Measurements from ENCODE around the gene GPHN.

GPHN gene

DNA sequence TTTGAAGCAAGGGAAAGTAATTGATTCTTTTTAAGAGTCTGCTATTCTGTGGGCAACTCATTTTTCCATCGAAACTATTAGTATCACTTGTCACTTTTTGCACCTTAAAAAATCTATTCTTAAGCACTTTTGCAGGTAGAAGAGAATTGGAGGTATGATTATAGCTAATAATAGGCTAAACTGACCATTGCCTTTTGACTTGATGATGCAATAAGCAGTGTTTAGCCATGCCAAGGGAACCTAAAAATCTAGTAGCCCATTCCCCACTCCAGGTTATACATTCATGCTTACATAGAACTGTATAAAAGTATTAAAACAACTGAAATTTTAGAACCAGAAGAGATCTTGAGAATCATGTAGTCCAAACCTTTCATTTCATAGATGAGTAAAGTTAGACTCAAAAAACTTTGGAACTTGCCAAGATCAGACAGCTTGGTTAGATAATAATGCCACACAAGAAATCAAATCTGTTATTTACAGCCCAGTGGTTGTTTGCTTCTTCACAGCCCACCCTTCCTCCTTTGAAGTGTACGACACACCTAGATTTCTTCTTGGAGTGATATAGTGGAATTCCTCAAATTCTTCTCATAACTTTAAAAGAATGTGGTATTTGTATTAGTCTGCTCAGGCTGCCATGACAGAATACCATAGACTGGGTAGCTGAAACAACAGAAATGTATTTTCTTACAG lies 659.6 kb downstream of the GPHN start:
- DNase-seq (ENCODE audit: low spot score): no peak

DNA sequence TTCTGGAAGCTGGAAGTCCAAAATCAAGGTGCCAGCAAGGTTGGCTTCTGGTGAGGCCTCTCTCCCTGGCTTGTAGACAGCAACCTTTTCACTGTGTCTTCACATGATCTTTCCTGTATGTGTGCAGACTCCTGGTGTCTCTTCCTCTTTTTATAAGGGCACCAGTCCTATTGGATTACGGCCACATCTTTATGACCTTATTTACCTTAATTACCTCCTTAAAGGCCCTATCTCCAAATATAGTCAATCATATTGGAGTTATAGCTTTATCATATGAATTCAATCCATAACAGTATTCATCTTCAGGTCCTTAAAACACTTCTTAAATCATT lies 660.1 kb downstream of the GPHN start:
- no peak for DNase-seq (ENCODE audit: low spot score)

- no peak for DNase-seq (ENCODE audit: low spot score)
These were observed 662.7 kb downstream of the GPHN start for GRCh38 chr14:67170660-67171059.

DNA sequence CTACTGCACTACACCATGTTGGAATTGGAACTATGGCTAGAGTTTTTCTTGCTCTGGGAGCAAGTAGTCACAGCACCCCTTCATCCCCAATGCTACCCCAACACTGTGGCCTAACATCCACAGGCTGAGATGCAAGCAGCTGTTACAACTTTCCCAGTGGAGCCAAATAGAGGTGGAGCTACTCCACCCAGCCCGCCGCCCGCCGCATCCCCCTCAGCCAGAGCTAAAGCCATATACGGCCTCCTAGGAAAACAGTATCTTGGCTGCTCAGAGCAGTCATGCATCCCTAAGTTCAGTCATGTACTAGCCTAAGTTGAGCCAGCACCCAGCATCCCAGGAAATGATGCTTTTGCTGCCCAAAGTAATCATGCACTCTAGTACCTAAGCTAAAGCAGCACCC lies 664.1 kb downstream of the GPHN start:
- no peak for DNase-seq (ENCODE audit: low spot score)

DNA sequence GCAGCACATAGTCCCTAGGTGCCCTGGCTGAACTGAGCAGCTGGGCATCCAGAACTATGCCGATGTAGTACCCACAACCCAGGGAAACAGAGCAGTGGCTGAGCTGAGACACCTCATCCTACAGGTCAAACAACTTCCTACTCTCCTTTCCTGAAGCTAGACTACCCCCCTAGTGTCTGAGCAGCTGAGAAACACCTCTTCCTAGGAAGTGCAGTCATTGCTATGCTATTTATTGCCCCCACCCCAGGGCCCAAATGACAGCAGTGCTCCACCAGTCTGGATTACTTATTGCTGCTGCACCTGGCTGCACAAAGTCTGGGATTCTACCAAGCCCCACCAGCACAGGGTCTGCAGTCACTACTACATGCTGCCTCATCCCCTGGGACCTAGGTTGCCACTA lies 664.6 kb downstream of the GPHN start:
- DNase-seq (ENCODE audit: low spot score): no peak

DNA sequence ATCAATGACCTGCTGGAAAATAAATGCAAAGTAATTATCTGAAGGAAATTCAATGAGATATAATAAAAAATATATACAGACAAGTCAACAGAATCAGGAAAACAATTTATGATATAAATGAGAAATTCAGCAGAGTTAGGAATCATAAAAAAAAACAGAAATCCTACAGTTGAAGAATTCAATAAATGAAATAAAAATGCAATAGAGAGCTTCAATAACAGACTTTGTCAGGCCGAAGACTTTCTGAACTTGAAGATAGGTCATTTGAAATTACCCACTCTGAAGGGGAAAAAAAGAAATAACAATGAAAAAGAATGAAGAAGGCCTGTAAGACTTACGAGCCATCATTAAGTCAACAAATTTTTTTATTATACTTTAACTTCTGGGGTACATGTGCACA lies 665.8 kb downstream of the GPHN start:
- DNase-seq (ENCODE audit: low spot score): no peak

- no peak for DNase-seq (ENCODE audit: low spot score)
These were observed 678.3 kb downstream of the GPHN start for GRCh38 chr14:67186172-67186768.

DNA sequence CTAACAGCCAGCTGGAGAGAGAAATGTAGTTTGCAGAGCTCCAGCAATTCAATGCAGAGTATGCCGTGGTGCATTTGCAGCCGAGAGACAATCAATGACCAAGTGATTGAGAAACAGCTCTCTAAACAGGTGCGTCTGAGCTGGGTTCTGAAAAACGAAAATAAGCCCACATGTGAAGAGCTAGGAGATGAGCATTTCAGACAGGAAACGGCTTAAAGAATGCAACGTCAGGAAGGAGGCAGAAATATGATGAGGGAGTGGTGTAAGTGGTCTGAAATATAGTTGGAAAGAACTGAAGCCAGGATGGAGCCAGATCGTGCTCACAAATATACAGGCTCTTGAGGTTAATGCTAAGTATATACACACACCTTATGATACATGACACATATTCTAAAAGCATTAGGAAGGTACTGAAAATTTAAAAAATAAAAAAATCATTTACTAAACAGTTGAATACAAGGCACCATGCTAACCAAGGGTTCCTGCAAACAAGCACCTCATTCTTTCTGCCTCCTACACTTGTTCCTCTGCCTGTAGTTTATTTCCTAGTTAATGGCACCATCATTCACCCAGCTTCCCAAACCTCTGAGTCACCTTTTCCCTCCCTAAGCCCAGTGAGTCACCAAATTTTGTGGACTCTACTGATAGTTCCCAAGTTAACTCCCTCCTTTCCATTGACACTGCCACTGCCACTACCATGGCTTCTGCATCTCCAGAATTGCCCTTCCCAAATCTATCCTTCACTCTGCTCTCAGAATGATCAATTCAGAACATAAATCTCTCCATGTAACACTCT lies 679.0 kb downstream of the GPHN start:
- DNase-seq (ENCODE audit: low spot score): no peak

DNA sequence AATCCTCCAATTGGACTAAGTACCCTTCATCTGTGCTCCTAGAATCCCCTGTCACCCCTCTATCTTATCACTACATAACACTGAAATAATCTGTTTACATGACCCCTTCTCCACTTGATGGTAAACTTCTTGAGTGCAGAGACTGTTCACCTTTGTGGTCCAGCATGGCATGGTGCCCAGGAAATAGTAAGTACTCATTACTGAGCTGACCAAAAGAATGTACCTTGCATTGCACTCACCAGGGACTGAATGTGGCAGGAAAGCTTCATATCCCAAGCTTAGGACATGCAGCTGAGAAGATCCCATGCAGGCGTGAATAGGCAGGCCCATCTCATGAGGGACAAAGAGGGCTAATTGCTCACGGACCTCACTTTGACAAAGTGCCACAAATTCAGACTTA lies 679.9 kb downstream of the GPHN start:
- no peak for DNase-seq (ENCODE audit: low spot score)

DNA sequence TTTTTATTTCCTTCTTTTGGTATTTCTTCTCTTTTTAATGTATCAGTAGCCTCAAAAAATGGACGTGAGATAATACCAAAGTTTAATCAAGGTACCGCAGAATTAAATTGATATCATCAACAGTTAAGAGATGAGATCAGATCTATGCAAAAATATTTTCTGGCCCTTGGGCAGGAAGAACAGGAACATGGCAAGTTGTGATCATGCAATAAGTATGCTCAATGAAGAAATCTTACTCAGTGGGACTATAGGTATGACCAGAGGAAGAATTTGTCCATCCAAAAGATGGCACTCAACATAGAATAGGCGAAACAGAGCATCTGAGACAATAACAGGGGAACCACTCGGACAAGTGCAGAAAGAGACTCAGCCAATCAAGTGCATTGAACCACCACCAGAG lies 680.4 kb downstream of the GPHN start:
- no peak for DNase-seq (ENCODE audit: low spot score)

DNA sequence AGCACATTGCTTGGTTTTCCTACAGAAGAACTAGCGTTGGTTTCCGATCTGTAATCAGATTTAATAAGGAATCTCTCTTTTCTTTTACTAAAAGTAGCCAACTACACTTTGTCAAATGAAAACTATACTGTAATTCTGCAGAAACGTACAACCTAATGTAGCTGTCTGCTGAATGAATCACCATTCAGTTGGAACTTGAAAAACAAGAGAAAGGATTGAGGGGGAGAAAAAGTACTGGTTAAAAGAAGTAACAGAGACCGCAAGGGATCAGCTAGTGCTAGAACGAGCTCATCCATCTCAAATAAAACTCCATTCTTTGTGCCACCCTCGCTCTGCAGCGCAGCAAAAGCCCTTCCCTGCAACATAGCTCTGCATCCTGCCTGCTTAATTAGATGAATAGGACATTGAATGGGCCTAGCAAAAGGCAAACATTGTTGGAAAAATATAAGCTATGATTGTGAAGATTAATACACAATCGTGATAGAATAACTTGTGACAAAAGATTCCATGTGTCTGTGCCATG lies 683.9 kb downstream of the GPHN start:
- no peak for DNase-seq (ENCODE audit: low spot score)

DNA sequence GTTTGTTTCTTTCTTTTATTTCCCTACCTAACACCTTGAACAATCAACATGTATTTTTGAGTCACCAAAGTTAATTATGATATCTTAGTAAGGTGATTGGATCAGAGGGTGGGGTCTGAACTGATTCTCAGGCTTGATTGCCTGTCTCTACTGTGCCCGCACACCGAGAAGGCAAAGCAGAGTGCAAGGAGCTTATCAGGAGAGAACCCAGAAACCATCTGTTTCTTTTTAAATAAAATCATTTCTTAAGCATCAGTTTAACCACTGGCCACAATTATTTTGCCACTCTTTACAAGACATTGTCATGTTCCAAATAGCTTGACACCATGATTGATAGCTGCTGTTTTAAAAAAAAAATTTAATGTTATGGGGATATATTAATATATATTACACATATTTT lies 684.4 kb downstream of the GPHN start:
- no peak for DNase-seq (ENCODE audit: low spot score)

GRCh38 chr14:67195279-67195678 lies 687.3 kb downstream of the GPHN start:
- no peak for DNase-seq (ENCODE audit: low spot score)

DNA sequence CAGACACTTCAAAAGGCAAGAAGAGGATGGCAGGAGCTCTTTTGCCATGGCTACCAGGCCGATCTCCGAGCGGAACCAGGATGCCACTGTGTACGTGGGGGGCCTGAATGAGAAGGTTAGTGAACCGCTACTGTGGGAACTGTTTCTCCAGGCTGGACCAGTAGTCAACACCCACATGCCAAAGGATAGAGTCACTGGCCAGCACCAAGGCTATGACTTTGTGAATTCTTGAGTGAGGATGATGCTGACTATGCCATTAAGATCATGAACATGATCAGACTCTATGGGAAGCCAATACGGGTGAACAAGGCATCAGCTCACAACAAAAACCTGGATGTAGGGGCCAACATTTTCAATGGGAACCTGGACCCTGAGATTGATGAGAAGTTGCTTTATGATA lies 691.1 kb downstream of the GPHN start:
- DNase-seq (ENCODE audit: low spot score): no peak

- DNase-seq (ENCODE audit: low spot score): no peak
These were observed 699.9 kb downstream of the GPHN start for GRCh38 chr14:67207810-67208209.

DNA sequence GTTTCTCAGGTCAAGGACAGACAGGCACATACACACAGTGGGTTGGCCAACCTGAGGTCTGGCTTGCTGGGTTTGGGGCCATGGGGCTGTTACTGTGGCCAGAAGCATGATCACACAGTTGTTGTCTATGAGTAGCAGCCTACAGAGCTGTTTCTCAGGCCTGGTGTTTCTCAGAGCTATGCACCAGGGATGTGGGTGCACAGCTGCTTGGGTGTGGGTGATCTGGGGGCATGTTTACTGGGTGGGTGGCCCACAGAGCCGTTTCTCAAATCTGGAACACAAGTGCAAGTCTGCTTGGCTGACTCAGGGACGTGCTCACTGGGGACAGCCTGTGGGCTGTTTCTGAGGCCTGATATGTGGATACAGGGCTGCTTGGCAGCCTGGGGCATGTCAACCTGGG lies 710.2 kb downstream of the GPHN start:
- DNase-seq (ENCODE audit: low spot score): no peak

GRCh38 chr14:67221248-67221981 lies 713.5 kb downstream of the GPHN start:
- no peak for DNase-seq (ENCODE audit: low spot score)

- no peak for DNase-seq (ENCODE audit: low spot score)
These were observed 714.0 kb downstream of the GPHN start for GRCh38 chr14:67221982-67222328.

DNA sequence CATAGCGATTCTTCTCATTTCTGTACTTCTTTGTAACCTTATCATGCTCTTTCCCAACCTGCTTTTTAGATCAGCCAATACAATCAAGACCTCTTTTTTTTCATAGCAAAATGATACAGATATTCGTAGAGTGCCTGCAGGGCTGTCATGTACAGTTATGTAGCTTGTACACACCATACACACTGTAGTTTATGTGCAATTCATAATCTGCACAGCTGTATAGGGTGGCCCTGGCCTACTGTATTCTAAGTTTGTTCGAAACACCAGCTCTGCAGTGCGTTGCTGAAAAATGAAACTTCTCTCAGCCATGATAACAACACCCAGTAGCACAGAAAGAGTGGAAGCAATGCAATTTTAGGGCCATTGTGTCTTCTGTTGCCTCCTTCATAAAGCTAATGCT lies 717.6 kb downstream of the GPHN start:
- no peak for DNase-seq (ENCODE audit: low spot score)

DNA sequence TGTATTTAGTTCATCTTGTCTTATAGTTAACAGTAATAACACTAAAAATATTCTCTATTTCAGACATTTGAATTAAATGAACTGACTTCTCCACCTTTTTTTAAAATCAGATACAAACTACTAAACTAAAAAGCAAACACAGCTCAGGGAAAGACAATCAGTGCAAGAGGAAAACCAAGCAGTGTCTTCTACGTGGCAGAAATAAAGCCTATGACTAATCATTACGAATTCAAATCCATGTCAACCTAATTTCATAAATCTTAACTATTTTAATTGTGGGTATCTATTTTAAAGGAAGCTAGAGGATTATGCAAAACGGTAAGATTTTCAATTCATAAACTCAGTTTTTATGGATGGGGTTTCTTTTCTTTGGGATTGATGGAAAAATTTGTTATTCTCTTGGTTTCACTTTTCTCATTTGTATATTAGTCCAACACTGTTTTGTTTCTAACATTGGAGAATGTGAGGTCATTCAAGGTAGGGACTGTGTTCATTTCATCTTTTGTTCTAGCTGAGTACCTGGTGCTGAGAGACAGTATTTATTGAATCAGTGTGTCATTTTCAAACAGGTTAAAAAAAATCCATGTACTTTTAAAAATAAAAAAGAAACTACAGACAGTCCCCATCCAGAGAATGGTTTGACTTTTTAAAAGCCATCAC lies 720.5 kb downstream of the GPHN start:
- no peak for DNase-seq (ENCODE audit: low spot score)

All from hematopoietic multipotent progenitor cell treated with erythropoietin and hydrocortisone succinate and interleukin-3 and kit ligand, for 15 days (in vitro differentiated cells).